ENCODE results near the gene TMC5.

Gene TMC5

GRCh38 chr16:19468300-19468699 is 50.6 kb downstream of the TMC5 start:
- DNase-seq: no peak

GRCh38 chr16:19472482-19472881 is 54.8 kb downstream of the TMC5 start:
- DNase-seq: no peak

GRCh38 chr16:19474617-19475016 is 56.9 kb downstream of the TMC5 start:
- no peak for DNase-seq

- no peak for DNase-seq
These were observed 60.8 kb downstream of the TMC5 start for GRCh38 chr16:19478505-19478904.

GRCh38 chr16:19479302-19479721 is 61.6 kb downstream of the TMC5 start:
- DNase-seq: no peak

GRCh38 chr16:19481296-19481695 is 63.6 kb downstream of the TMC5 start:
- no peak for DNase-seq

- DNase-seq: no peak
These were observed 64.1 kb downstream of the TMC5 start for GRCh38 chr16:19481769-19482168.

GRCh38 chr16:19482291-19482690 is 64.6 kb downstream of the TMC5 start:
- no peak for DNase-seq

- no peak for DNase-seq
These were observed 66.4 kb downstream of the TMC5 start for GRCh38 chr16:19484096-19484495.

GRCh38 chr16:19485611-19486010 is 67.9 kb downstream of the TMC5 start:
- DNase-seq: no peak

- no peak for DNase-seq
These were observed 68.4 kb downstream of the TMC5 start for GRCh38 chr16:19486051-19486450.

- no peak for DNase-seq
These were observed 69.2 kb downstream of the TMC5 start for GRCh38 chr16:19486750-19487325.

- DNase-seq: no peak
These were observed 70.5 kb downstream of the TMC5 start for GRCh38 chr16:19488213-19488640.

- DNase-seq: no peak
These were observed 72.9 kb downstream of the TMC5 start for GRCh38 chr16:19490619-19491018.

- no peak for DNase-seq
These were observed 79.5 kb downstream of the TMC5 start for GRCh38 chr16:19497176-19497575.

GRCh38 chr16:19499006-19499405 is 81.3 kb downstream of the TMC5 start:
- no peak for DNase-seq

- DNase-seq: no peak
These were observed 81.8 kb downstream of the TMC5 start for GRCh38 chr16:19499481-19499880.

- peak; percentile 67 for DNase-seq
These were observed 84.9 kb downstream of the TMC5 start for GRCh38 chr16:19502395-19503131.

GRCh38 chr16:19503461-19504075 is 85.9 kb downstream of the TMC5 start:
- DNase-seq: no peak

GRCh38 chr16:19505600-19506303 is 88.1 kb downstream of the TMC5 start:
- no peak for DNase-seq

GRCh38 chr16:19506965-19507364 is 89.3 kb downstream of the TMC5 start:
- DNase-seq: no peak

- no peak for DNase-seq
These were observed 90.2 kb downstream of the TMC5 start for GRCh38 chr16:19507867-19508266.

GRCh38 chr16:19512297-19512696 is 94.6 kb downstream of the TMC5 start:
- no peak for DNase-seq
